Fibroblast of lung (primary cell): ENCODE data around the gene SMC4. TPM values are rescaled to one million over a fixed set of nuclear protein-coding genes. Genes with fewer than 3 reads are reported as not detected.

Experiments used
- DNase-seq, 2 donors: peaks; one replicate each; pipeline versions ENCODE4 v3.0.0 to v3.0.0-alpha.2; 2010; ENCODE audit warnings: low read depth in 2 of 2
- H2AFZ ChIP-seq: 2 replicates; pipeline ENCODE4 v1.5.1; 2012; ENCODE audit warnings: low read length, control low read depth, inconsistent platforms
- H3K27ac ChIP-seq: 2 replicates; pipeline ENCODE4 v1.5.1; 2011; ENCODE audit warnings: low read length, control low read depth; ENCODE audit not compliant: insufficient read depth
- H3K27me3 ChIP-seq: 2 replicates; pipeline ENCODE4 v1.5.1; 2011; ENCODE audit warnings: mild to moderate bottlenecking, low read length; ENCODE audit not compliant: control insufficient read depth, insufficient read depth
- H3K36me3 ChIP-seq: 2 replicates; pipeline ENCODE4 v1.5.1; 2011; ENCODE audit warnings: low read length; ENCODE audit not compliant: control insufficient read depth, insufficient read depth
- H3K4me1 ChIP-seq: 2 replicates; pipeline ENCODE4 v1.5.1; 2011; ENCODE audit warnings: low read length; ENCODE audit not compliant: control insufficient read depth, insufficient read depth; ENCODE audit errors: extremely low read depth
- H3K4me2 ChIP-seq: 2 replicates; pipeline ENCODE4 v1.5.1; 2011; ENCODE audit warnings: low read length, control low read depth; ENCODE audit not compliant: insufficient read depth; ENCODE audit errors: extremely low read depth
- H3K4me3 ChIP-seq, 4 experiments: fragments of 200-600 bp in 1 of 4; sonication (generic) in 1 of 4; replicated peaks in 1 of 4; 2 replicates each; pipeline ENCODE4 v1.5.1; 2011 to 2016; ENCODE audit warnings: low read length in 4 of 4, low read depth in 3 of 4, mild to moderate bottlenecking in 3 of 4, control low read depth in 2 of 4, inconsistent platforms in 1 of 4, mixed read lengths in 1 of 4; ENCODE audit not compliant: insufficient read depth in 1 of 4; ENCODE audit errors: control extremely low read depth in 1 of 4
- H3K79me2 ChIP-seq: 2 replicates; pipeline ENCODE4 v1.5.1; 2012; ENCODE audit warnings: mild to moderate bottlenecking, low read length, inconsistent platforms; ENCODE audit not compliant: control insufficient read depth, insufficient read depth
- H3K9ac ChIP-seq: 2 replicates; pipeline ENCODE4 v1.5.1; 2011; ENCODE audit warnings: mild to moderate bottlenecking, low read length, control low read depth; ENCODE audit not compliant: insufficient read depth
- H3K9me3 ChIP-seq: 2 replicates; pipeline ENCODE4 v1.5.1; 2012; ENCODE audit warnings: low read depth, low read length; ENCODE audit not compliant: control insufficient read depth, insufficient read depth
- H4K20me1 ChIP-seq: 2 replicates; pipeline ENCODE4 v1.5.1; 2011; ENCODE audit warnings: low read length; ENCODE audit not compliant: control insufficient read depth, insufficient read depth; ENCODE audit errors: extremely low read depth
- EZH2 ChIP-seq: IDR thresholded peaks from 2 replicates; pipeline ENCODE4 v1.5.1; 2012; ENCODE audit warnings: low read length, control low read depth, mild to moderate bottlenecking; ENCODE audit errors: missing control alignments
- polyA plus RNA-seq, 2 donors: library from polyadenylated mRNA; depleted of rRNA in 1 of 2; stranded (reverse) in 1 of 2; unstranded in 1 of 2; fragments of >200 nt; gene quantifications; 2 replicates each; pipeline ENCODE4 v1.2.1, GENCODE V29; 2011 to 2012; ENCODE audit warnings: missing spikeins in 1 of 2
- total RNA-seq: library from RNA; depleted of rRNA; stranded (reverse); fragments of >200 nt; gene quantifications from 2 replicates; pipeline ENCODE4 v1.2.1, GENCODE V29; 2014
- TF ChIP-seq, protein P1 (sequence below), 2 donors: IDR thresholded peaks in 1 of 2; conservative IDR thresholded peaks in 1 of 2; 1 replicate in 1 of 2; 2 replicates in 1 of 2; pipeline ENCODE4 v1.5.1; 2011 to 2012; ENCODE audit warnings: low read length in 2 of 2, control low read depth in 1 of 2, inconsistent platforms in 1 of 2, low read depth in 1 of 2, mild to moderate bottlenecking in 1 of 2

Gene SMC4
- total and polyA plus RNA-seq, 2 donors (not counting 1 experiment from before 2014, with no cell fraction given): 34.7 to 48.4 TPM

DNA sequence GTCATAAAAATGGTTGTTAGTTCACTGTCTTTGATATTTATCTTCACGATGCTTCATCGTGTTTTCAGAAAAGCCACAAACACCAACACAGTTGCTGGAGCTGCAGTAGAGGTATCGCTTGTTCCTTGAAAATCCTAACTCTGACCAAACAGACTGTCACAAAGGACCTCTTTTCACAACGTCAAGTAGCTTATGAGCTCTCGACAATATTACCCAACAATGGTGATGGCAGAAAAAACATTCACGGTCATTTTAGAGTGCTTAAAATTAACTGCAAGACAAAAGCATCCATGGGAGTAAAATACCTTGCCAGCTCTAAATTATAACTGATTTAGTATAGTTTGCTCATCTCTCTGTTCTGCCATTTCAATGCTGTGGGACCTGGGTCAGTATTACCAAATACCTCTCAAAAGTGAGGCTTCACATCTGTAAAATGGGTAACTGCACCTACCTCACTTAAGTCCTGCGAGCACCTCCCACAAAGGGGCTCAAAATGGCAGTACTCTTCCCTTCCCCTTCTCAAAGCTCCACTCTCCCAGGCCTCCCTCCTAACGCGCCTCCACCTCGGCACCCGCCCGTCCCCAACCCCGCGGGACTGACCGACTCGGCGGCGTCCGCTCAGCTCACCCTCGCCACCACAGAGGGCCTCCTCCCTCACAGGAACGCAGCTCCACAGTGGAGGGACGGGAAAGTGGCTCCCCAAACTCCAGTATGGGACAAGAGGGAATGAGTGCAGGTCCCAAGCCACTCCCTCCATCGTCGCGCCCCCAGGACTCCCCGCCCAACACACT lies 49.6 kb downstream of the SMC4 start:
- Histone ChIP-seq H3K9me3 (no peaks in the 10 kb centered on the region), H2AFZ (peak overlapping the region; percentile 72), H3K27ac (peak overlapping the region; percentile 91), H3K79me2 (peaks cover 51% of the 10 kb centered on the region), H3K4me3 (peak overlapping the region; percentile 72 to 98 (median 75)), H3K27me3 (no peaks in the 10 kb centered on the region), H3K4me1 (peaks cover 4% of the 10 kb centered on the region), H4K20me1 (no peaks in the 10 kb centered on the region), H3K36me3 (peaks cover 2% of the 10 kb centered on the region), H3K4me2 (peak overlapping the region; percentile 90), H3K9ac (peak overlapping the region; percentile 66)
- TF ChIP-seq, protein P1, sequence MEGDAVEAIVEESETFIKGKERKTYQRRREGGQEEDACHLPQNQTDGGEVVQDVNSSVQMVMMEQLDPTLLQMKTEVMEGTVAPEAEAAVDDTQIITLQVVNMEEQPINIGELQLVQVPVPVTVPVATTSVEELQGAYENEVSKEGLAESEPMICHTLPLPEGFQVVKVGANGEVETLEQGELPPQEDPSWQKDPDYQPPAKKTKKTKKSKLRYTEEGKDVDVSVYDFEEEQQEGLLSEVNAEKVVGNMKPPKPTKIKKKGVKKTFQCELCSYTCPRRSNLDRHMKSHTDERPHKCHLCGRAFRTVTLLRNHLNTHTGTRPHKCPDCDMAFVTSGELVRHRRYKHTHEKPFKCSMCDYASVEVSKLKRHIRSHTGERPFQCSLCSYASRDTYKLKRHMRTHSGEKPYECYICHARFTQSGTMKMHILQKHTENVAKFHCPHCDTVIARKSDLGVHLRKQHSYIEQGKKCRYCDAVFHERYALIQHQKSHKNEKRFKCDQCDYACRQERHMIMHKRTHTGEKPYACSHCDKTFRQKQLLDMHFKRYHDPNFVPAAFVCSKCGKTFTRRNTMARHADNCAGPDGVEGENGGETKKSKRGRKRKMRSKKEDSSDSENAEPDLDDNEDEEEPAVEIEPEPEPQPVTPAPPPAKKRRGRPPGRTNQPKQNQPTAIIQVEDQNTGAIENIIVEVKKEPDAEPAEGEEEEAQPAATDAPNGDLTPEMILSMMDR (conservative IDR thresholded peaks at IDR 0.05 in 1 of 2, IDR thresholded peaks at IDR 0.05 in 1 of 2; ENCODE audit: low read depth in 1 of 2, low read length in 2 of 2): no peak
- TF ChIP-seq EZH2: no peak
- DNase-seq: peak; percentile 43 to 67

DNA sequence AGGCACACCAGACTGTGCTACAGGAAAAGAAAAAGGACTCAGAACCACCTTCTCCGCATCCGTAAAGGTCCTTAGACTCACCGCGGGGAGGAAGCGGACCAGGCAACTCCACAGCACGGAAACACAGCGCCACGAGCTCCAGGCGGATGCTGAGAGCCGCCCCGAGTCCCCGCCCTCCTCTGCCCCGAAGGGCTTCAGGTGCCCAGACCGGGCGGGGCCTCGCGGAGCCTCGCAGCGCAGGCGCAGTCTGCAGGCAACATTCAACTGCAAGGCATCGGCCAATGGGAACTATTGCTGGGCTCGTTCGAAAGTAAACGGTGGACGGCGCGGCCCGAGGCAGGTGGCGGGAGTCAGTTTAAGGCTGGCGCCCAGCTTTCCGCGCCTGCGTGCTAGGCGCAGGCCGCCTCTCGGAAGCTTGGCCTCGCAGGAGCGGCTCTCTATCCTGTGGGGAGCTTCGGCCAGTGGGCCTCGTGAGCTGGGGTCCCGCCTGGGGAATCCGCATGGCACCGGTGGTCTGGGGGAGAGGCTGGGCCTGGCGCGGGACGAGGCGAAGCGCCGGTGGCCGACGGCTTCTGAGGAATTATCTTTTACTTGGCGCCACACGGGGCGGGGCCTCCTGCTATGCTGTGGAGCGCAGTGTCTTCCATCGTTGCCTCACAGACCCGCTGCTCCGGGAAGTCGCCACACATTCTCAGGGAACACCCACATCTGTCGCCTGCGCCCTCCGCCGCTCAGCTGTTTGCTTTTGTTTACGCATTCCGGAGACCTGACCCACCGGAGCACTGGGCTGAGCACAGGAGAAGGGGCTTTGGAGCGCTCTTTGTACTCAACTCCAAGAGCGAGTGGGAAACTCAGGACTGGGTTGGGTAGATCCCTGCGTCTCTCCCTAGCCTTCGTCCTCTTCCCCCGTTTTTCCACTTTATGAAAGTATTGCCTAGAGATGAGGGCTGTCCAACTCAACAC lies 50.5 kb downstream of the SMC4 start, which contains the start of gene TRIM59:
TRIM59 (minus strand) TSS at position 151 of the 963 bp plus-strand sequence. CDS start 10,603 bp downstream, outside the sequence.
- peak; percentile 97 to 98 for DNase-seq
- Histone ChIP-seq H3K9me3 (no peaks in the 10 kb centered on the region), H3K4me1 (peaks cover 4% of the 10 kb centered on the region), H3K79me2 (peaks cover 44% of the 10 kb centered on the region), H3K27ac (peak within 1 kb of the TSS; percentile 91), H3K27me3 (no peaks in the 10 kb centered on the region), H3K4me3 (peak within 1 kb of the TSS; percentile 72 to 98 (median 75)), H3K36me3 (peaks cover 2% of the 10 kb centered on the region), H2AFZ (peak within 1 kb of the TSS; percentile 72), H4K20me1 (no peaks in the 10 kb centered on the region), H3K9ac (peak within 1 kb of the TSS; percentile 66), H3K4me2 (peak within 1 kb of the TSS; percentile 90)
- TF ChIP-seq EZH2: no peak
- TF ChIP-seq, protein P1 (conservative IDR thresholded peaks at IDR 0.05 in 1 of 2, IDR thresholded peaks at IDR 0.05 in 1 of 2; ENCODE audit: low read depth in 1 of 2, low read length in 2 of 2): no peak

DNA sequence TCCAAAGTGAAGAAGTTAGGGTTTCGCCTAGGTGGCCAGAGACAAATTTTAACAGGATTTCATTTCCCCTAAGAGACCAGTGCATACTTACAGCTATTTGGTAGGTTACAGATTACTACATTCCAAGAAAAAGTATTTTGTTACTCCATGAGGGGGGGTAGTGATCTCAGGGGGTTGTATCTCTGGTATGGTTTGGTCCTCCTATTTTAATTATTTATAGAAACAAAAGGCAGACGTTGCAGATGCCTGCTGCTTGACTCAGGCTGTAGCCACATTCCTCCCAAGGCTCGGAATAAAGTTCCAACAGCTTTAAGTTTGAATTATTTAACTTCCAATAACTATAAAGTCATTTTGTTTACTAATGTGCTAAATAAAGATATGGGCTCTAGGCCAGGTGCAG lies 51.4 kb downstream of the SMC4 start:
- no peak overlapping the region for H2AFZ ChIP-seq
- DNase-seq: peak; percentile 67 to 93
- H3K4me2 ChIP-seq: peak overlapping the region; percentile 3
- H4K20me1 ChIP-seq: no peaks in the 10 kb centered on the region
- H3K79me2 ChIP-seq: peaks cover 35% of the 10 kb centered on the region
- no peak overlapping the region for H3K4me3 ChIP-seq
- TF ChIP-seq EZH2: no peak
- TF ChIP-seq, protein P1 (conservative IDR thresholded peaks at IDR 0.05 in 1 of 2, IDR thresholded peaks at IDR 0.05 in 1 of 2; ENCODE audit: low read depth in 1 of 2, low read length in 2 of 2): peak; percentile 3 to 16
- no peaks in the 10 kb centered on the region for H3K27me3 ChIP-seq
- no peaks in the 10 kb centered on the region for H3K9me3 ChIP-seq
- no peak overlapping the region for H3K9ac ChIP-seq
- H3K36me3 ChIP-seq: peaks cover 2% of the 10 kb centered on the region
- H3K27ac ChIP-seq: peak overlapping the region; percentile 91
- H3K4me1 ChIP-seq: peaks cover 4% of the 10 kb centered on the region
